WERI-Rb-1 (cell line): Measurements from ENCODE around the gene KAT6B.
"Not testable (repeated sequence)": the region's sequence is repeated elsewhere in the genome, so short reads cannot be mapped to it uniquely, and the experiment has no call there.

Experiments
- DNase-seq: peaks from one replicate; pipeline ENCODE4 v3.0.0-alpha.2; 2020
- H3K27ac ChIP-seq: fragments of 250-450 bp; sonication (Bioruptor Pico); 2 replicates; pipeline ENCODE4 v1.5.1; 2020; ENCODE audit warnings: mild to moderate bottlenecking, moderate library complexity
- H3K27me3 ChIP-seq: fragments of 250-450 bp; sonication (Bioruptor Pico); 2 replicates; pipeline ENCODE4 v1.5.1; 2021; ENCODE audit warnings: mild to moderate bottlenecking, low read depth, moderate library complexity; ENCODE audit not compliant: insufficient read depth, severe bottlenecking
- H3K36me3 ChIP-seq: fragments of 250-450 bp; sonication (Bioruptor Pico); 2 replicates; pipeline ENCODE4 v1.5.1; 2020; ENCODE audit warnings: mild to moderate bottlenecking, moderate library complexity
- H3K4me3 ChIP-seq: 2 replicates; pipeline ENCODE4 v1.5.1; 2011; ENCODE audit warnings: low read depth, mild to moderate bottlenecking, control low read depth, low read length
- H3K9me3 ChIP-seq: fragments of 250-450 bp; sonication (Bioruptor Pico); 2 replicates; pipeline ENCODE4 v1.5.1; 2021; ENCODE audit warnings: mild to moderate bottlenecking, moderate library complexity; ENCODE audit not compliant: severe bottlenecking
- CTCF ChIP-seq: IDR thresholded peaks from 2 replicates; pipeline ENCODE4 v1.5.1; 2011; ENCODE audit warnings: low read depth, mild to moderate bottlenecking, control low read depth, inconsistent platforms, low read length

The KAT6B gene

DNA sequence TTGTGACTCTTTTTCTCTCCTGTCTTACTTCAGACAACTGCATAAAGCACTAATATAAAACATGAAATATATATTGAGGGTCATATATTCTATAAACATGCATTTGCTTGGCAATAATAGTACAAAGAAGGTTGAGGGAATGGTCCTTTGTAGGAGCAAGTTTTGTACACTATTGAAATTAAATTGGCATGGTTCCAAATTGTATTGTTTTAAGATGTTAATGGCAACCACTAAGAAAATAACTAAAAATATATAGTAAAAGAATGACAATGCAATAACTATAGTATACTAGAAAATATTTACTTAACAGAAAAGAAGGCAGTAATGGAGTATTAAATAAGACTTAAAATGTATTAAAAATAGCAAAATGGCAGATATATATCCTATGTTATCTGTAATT, 33.7 kb upstream of the KAT6B start:
- H3K4me3 ChIP-seq = no peak overlapping the region
- no peaks in the 10 kb centered on the region for H3K9me3 ChIP-seq
- no peak for TF ChIP-seq CTCF
- no peaks in the 10 kb centered on the region for H3K36me3 ChIP-seq
- no peak for DNase-seq
- H3K27ac ChIP-seq = no peak overlapping the region
- no peaks in the 10 kb centered on the region for H3K27me3 ChIP-seq

- not testable (repeated sequence) for H3K27me3 ChIP-seq, H3K4me3 ChIP-seq, H3K9me3 ChIP-seq, H3K36me3 ChIP-seq, DNase-seq, H3K27ac ChIP-seq
Measured at GRCh38 chr10:74793240-74793639, 33.2 kb upstream of the KAT6B start.

- no peaks in the 10 kb centered on the region for H3K27me3 ChIP-seq
- DNase-seq = no peak
- H3K27ac ChIP-seq = no peak overlapping the region
- no peaks in the 10 kb centered on the region for H3K36me3 ChIP-seq
- no peaks in the 10 kb centered on the region for H3K9me3 ChIP-seq
- no peak overlapping the region for H3K4me3 ChIP-seq
- TF ChIP-seq CTCF = no peak
Measured at GRCh38 chr10:74794531-74794930, 31.9 kb upstream of the KAT6B start.

- no peak for DNase-seq
- Histone ChIP-seq H3K9me3 (no peaks in the 10 kb centered on the region), H3K27ac (no peak overlapping the region), H3K27me3 (no peaks in the 10 kb centered on the region), H3K36me3 (no peaks in the 10 kb centered on the region), H3K4me3 (no peak overlapping the region)
- no peak for TF ChIP-seq CTCF
Measured at GRCh38 chr10:74797550-74797949, 28.9 kb upstream of the KAT6B start.

DNA sequence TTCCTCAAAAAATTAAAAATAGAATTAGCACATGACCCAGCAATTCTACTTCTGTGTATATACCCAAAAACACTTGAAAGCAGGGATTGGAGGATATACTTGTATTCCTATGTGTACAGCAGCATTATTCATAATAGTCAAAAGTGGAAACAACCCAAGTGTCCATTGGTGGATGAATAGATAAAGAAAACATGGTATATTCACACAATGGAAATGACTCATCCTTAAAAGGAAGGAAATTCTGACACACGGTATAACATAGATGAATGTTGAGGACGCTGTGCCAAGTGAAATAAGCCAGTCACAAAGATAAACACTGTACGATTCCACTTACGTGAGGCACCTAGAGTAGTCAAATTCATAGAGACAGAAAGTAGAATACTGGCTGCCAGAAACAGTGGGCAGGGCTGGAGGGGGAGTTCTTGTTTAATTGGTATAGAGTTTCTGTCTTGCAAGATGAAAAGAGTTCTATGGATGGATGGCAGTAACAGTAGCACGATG, 26.6 kb upstream of the KAT6B start:
- Histone ChIP-seq H3K9me3 (no peaks in the 10 kb centered on the region), H3K36me3 (no peaks in the 10 kb centered on the region), H3K27ac (no peak overlapping the region), H3K4me3 (no peak overlapping the region), H3K27me3 (no peaks in the 10 kb centered on the region)
- DNase-seq = no peak
- TF ChIP-seq CTCF = no peak

DNA sequence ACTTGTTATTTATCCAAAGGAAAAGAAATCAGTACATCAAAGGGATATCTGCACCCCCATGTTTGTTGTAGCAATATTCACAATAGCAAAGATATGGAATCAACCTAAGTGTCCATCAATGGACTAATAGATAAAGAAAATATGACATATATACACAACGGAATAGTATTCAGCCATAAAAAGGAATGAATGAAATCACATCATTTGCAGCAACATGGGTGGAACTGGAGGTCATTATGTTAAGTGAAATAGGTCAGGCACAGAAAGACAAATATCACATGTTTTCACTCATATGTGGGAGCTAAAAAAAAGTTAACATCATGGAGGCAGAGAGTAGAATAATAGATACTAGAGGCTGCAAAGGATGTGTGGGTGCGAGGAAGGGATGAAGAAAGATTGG, 25.0 kb upstream of the KAT6B start:
- TF ChIP-seq CTCF = no peak

More for the DNA sequence above, 25.0 kb upstream of the KAT6B start:
- H3K4me3 ChIP-seq = no peak overlapping the region
- H3K9me3 ChIP-seq = no peaks in the 10 kb centered on the region
- no peaks in the 10 kb centered on the region for H3K27me3 ChIP-seq
- no peaks in the 10 kb centered on the region for H3K36me3 ChIP-seq
- no peak for DNase-seq
- H3K27ac ChIP-seq = no peak overlapping the region
